Fibroblast of the conjunctiva (primary cell): ENCODE results near the gene WRNIP1.
"Not testable (repeated sequence)": the region's sequence is repeated elsewhere in the genome, so short reads cannot be mapped to it uniquely, and the experiment has no call there.

Source experiments
- DNase-seq: peaks from one replicate; pipeline ENCODE4 v3.0.0-alpha.2; 2010; ENCODE audit warnings: low read depth

The WRNIP1 gene

GRCh38 chr6:2741756-2742155 is 23.4 kb upstream of the WRNIP1 start:
- DNase-seq: no peak

GRCh38 chr6:2743280-2744208 is 21.6 kb upstream of the WRNIP1 start:
- DNase-seq: no peak

DNA sequence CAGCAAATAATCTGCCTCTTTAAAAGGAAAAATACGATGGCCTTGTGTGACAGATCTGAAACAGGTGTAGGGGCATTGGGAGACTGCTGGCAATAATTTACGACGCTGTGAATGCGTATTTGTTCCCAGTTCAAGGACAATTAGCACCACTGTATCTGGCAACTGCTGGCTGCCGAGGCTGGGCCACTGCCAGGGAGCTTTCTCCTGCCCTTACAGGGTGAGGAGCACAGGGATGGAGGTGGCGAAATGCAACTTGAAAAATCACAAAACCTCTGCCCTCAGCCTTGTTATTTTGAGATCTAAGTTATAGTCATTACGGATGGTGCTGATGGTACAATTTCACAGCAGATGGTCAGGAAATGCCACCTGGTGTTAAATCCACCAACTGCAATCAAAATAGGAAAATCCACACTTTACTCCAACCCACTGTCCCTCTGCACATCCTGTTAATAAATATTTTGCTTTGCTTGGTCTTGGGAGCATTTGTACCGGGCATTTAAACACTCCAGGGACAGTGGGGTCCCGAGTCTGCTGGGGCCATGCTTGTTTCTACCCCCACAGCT is 20.9 kb upstream of the WRNIP1 start:
- no peak for DNase-seq

GRCh38 chr6:2744778-2745177 is 20.4 kb upstream of the WRNIP1 start:
- no peak for DNase-seq

DNA sequence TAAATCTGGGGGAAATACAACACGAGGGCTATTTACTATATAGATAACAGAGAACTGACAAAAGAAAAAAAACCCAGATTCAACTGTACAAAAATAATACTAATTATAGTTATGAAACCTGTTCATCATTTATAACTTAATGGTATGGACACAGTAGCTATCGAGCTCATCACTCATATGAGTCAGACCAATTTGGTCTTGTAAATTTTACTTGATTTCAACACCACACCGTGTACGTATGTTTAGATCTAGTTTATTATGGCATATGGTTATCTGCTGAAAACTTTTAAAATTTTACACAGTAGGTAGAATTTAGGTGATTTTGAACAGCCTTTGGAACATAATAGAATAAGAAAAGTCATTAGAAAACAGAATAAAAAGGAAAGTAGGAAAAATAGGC is 19.9 kb upstream of the WRNIP1 start:
- DNase-seq: no peak

- no peak for DNase-seq
Observed at GRCh38 chr6:2746557-2747061, 18.6 kb upstream of the WRNIP1 start.

DNA sequence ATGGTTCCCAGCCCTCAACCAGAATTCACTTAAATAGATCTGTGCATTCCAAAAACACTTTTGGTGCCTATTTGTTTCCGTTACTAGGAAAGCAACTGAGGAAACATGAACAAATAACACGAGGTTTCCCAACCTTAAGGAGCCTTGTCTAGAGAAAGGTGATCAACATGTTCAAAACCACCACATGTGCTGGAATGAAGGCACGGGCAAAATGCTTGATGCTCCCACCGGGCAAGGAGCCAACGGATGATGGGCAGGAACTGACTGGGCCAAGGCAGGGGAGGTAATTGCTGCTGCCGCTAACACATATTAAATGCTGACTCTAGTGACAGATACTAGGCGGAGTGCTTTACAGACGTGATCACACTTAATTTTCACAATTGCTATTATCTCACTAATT is 17.0 kb upstream of the WRNIP1 start:
- DNase-seq: no peak

DNA sequence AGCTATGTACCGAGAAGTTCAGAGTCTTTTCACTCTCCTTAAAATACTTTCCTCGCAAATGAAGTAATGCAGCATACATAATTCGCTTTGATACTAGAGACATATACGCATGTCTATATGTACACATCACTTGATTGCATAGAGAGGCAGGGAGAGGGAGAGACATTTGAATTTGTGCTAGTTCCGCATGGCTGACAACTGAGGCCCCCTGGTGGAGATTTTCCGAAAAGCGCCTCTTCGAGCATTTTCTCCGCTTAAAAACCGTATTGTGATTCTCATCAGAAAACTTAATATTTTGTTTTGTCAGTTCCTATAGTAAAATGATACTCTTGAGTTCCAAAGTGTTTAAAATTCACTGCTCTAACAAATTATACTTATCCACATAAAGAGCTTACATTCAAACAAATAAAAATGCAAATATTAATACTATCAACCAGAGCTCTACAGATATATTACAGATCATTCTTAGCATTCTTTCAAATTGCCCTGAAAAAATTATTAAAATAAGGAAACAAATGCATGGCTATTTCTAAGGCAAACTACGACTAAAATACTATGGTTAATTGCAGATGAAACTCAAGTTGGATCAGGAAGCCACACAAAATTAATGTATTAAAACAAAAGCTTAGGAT is 15.1 kb upstream of the WRNIP1 start:
- DNase-seq: no peak

- DNase-seq: no peak
Observed at GRCh38 chr6:2750832-2751231, 14.4 kb upstream of the WRNIP1 start, which contains the start of gene MYLK4. MYLK4 (minus strand) TSS chr6:2750922; CDS start chr6:2749294, 1,628 bp downstream.

DNA sequence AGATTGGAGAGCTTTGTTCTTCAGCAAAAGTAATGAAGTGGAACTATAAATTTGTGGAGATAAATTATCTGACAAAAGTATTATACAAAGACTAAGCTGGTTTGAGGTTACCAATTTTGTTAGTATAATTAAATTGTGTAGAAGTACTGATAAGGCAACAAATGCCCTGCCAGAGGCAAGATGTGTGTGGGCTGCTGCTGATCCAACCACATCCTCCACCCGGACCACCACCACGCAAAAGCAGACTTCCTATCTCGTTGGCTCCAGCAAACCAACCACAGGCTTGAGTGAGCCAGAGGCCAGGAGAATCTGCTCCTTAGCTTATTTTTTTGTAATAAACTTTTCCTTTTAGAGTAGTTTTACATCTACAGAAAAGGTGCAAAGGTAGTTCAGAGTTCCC is 13.3 kb upstream of the WRNIP1 start:
- DNase-seq: no peak

- DNase-seq: no peak
Observed at GRCh38 chr6:2752477-2753109, 12.6 kb upstream of the WRNIP1 start.

DNA sequence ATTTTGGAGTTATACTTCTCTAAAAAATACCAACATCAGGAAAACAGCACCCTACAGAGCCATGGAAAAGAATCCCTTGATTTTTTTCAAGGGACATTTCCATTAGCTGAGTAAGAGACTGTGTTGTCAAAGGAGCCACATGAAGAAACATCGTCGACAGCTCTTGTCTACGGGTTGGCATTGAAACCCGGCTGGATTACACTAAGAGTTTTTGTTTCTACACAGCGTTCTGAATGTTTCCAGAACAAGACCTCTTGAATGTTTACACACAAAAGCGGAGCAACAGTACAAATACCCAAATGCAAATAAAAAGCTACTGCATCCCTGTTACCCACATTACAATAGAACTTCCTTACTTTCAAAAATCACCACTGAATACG is 12.1 kb upstream of the WRNIP1 start:
- DNase-seq: no peak

- no peak for DNase-seq
Observed at GRCh38 chr6:2753743-2754142, 11.4 kb upstream of the WRNIP1 start.

- DNase-seq: no peak
Observed at GRCh38 chr6:2754393-2754792, 10.8 kb upstream of the WRNIP1 start.

GRCh38 chr6:2754911-2755310 is 10.3 kb upstream of the WRNIP1 start:
- no peak for DNase-seq

DNA sequence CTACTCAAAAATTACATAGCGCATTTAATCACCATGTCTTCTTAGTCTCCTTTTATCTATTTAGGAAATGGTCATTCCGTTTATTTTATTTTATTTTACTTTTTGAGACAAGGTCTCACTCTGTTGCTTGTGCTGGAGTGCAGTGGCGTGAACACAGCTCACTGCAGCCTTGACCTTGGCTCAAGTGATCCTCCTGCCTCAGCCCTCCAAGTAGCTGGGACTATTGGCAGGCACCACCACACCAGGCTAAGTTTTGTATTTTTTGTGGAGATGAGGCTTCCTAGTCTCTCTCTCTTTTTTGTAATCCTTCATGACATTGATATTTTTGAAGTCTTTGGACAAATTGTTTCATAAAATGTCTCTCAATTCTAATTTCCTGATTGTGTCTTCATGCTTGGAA is 9.7 kb upstream of the WRNIP1 start:
- DNase-seq: no peak

DNA sequence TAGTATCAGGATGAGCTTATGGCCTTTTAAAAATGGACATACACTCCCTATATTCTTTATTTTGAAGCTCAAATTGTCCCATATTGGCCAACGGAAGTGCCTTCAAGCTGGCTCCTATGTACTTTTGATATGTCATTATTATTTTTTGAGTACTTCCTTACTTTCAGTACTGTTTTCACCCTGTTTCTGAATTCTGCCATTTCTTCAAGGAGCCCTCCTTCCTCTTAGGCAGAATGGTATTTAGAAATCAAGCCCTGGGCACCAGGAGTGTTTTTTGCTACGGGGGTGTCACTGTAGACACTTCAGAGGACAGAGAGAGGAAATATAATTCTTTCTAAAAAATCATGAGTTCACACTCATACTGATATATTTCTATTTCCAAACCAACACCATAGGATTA is 9.0 kb upstream of the WRNIP1 start:
- DNase-seq: no peak

DNA sequence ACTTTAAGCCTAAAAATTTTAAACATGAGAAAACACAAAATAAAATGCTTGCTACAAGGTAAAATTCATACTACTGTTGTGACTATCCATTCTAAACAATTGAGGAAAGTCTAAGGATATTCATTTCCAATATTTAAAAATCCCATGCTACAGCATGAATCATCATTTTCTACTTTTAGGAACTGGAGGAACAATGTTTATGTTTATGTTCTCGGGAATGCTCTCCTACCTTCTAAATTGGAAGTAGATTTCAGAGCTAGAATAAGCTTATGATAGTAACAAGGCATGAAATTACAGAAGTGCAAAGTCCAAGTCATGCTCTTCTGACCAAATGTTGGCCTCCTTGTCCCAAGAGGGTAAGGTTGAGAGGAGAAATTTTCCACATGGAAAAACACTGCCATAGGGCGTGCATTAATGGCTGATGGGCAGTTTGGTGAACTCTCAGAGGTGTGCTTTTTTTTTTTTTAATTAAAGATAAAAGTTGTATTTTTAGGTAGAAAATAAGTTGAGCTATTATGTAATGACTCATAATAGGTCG is 8.4 kb upstream of the WRNIP1 start:
- DNase-seq: no peak

DNA sequence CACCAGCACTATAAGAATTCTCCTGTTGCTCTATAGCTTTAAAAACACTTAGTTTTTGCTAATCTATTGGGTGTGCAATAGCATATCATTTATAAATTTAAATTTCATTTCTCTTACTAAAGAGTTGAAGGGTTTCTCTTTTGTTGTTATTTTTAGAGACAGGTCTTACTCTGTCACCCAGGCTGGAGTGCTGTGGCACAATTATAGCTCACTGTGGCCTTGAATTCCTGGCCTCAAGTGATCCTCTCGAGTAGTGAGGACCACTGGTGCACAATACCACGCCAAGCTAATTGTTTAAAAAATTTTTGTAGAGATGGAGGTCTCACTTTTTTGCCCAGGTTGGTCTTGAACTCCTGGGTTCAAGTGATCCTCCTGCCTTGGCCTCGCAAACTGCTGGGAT is 6.2 kb upstream of the WRNIP1 start:
- no peak for DNase-seq

GRCh38 chr6:2760882-2761842 is 4.0 kb upstream of the WRNIP1 start:
- no peak for DNase-seq

- not testable (repeated sequence) for DNase-seq
Observed at GRCh38 chr6:2762868-2763267, 2.3 kb upstream of the WRNIP1 start.
